K562 (cell line): ENCODE results near the gene CHIC2. TPM values are rescaled to one million over a fixed set of nuclear protein-coding genes. Genes with fewer than 3 reads are reported as not detected.

ENCODE experiments used
- ATAC-seq: fragments of 200-7000 bp; cut with Tn5 transposase; 3 replicates; pipeline ENCODE4 v1.9.1; 2020; ENCODE audit warnings: moderate library complexity
- BruUV-seq: library from RNA; stranded (reverse); fragments of 400-500 nt; replicated peaks from 2 replicates; lab custom pipeline; 2021; lab: Mats Ljungman, UMichigan
- CTCF ChIA-PET: fragments of 300-600 bp; formaldehyde crosslinking; extraction: SDS; loops from one replicate; lab custom pipeline; 2021; ENCODE audit warnings: low intra/inter-chr PET ratio; lab: Yijun Ruan, JAX
- POLR2A ChIA-PET: fragments of 300-600, 350-650 bp; sonication (Branson Sonifier 250); formaldehyde crosslinking; extraction: SDS; loops from one replicate; lab custom pipeline; 2021; ENCODE audit warnings: antibody characterized with exemption, inconsistent platforms; lab: Yijun Ruan, JAX
- DNase-seq, 4 experiments: peaks; one replicate each; pipeline versions ENCODE4 v3.0.0 to v3.0.0-alpha.2; 2011 to 2018; ENCODE audit warnings: low spot score in 3 of 4, mixed read lengths in 3 of 4; ENCODE audit errors: extremely low read depth in 1 of 4
- FAIRE-seq: peaks from 2 replicates; lab custom pipeline; 2011; peaks lifted over from hg19 to GRCh38; lab: Jason Lieb, UNC
- H2AFZ ChIP-seq: 2 replicates; pipeline ENCODE4 v1.6.0; 2011; ENCODE audit warnings: low read depth, low read length, control low read depth, inconsistent platforms
- H3K27ac ChIP-seq: fragments of 200-600 bp; 3 replicates; pipeline ENCODE4 v1.8.0; 2011; ENCODE audit warnings: low read depth, mild to moderate bottlenecking, control low read depth, inconsistent platforms, low read length, moderate library complexity, mixed read lengths; ENCODE audit errors: extremely low read depth
- H3K27me3 ChIP-seq, 2 experiments: fragments of 300-600 bp in 1 of 2; 2 replicates in 1 of 2; 3 replicates in 1 of 2; pipeline versions ENCODE4 v1.6.0 to v1.8.0; 2011; ENCODE audit warnings: inconsistent platforms in 2 of 2, low read length in 2 of 2, mild to moderate bottlenecking in 1 of 2, mixed read lengths in 1 of 2, moderate library complexity in 1 of 2; ENCODE audit not compliant: control insufficient read depth in 2 of 2, insufficient read depth in 2 of 2
- H3K36me3 ChIP-seq: fragments of 300-600 bp; 3 replicates; pipeline ENCODE4 v1.8.0; 2011; ENCODE audit warnings: mild to moderate bottlenecking, low read length, inconsistent platforms; ENCODE audit not compliant: control insufficient read depth, insufficient read depth
- H3K4me1 ChIP-seq, 2 experiments: fragments of 200-600 bp in 1 of 2; replicated peaks in 1 of 2; 2 replicates in 1 of 2; 3 replicates in 1 of 2; pipeline versions ENCODE4 v1.5.1 to v1.8.0; 2011; ENCODE audit warnings: inconsistent platforms in 2 of 2, low read length in 2 of 2, mild to moderate bottlenecking in 1 of 2, mixed read lengths in 1 of 2, moderate library complexity in 1 of 2; ENCODE audit not compliant: control insufficient read depth in 2 of 2, insufficient read depth in 2 of 2
- H3K4me2 ChIP-seq: 2 replicates; pipeline ENCODE4 v1.6.1; 2011; ENCODE audit warnings: low read length, control low read depth, inconsistent platforms, mixed read lengths; ENCODE audit not compliant: insufficient read depth
- H3K4me3 ChIP-seq: fragments of 200-600 bp; sonication (generic), shearing (Covaris generic); 2 replicates; pipeline ENCODE4 v1.5.1; 2016; ENCODE audit warnings: control low read depth, inconsistent platforms
- H3K79me2 ChIP-seq: fragments of 200-600 bp; 3 replicates; pipeline ENCODE4 v1.8.0; 2011; ENCODE audit warnings: low read length, inconsistent platforms; ENCODE audit not compliant: control insufficient read depth, insufficient read depth
- H3K9ac ChIP-seq, 2 experiments: 2 replicates each; pipeline versions ENCODE4 v1.6.0 to v1.6.1; 2011; ENCODE audit warnings: low read depth in 2 of 2, low read length in 2 of 2, control low read depth in 1 of 2, inconsistent platforms in 1 of 2, mild to moderate bottlenecking in 1 of 2, mixed read lengths in 1 of 2; ENCODE audit not compliant: insufficient read depth in 1 of 2
- H3K9me1 ChIP-seq: one replicate; pipeline ENCODE4 v1.6.0; 2011; ENCODE audit warnings: inconsistent platforms, mild to moderate bottlenecking, low read length, moderate library complexity; ENCODE audit not compliant: control insufficient read depth, insufficient read depth
- H3K9me3 ChIP-seq: replicated peaks from 2 replicates; pipeline ENCODE4 v1.5.1; 2011; ENCODE audit warnings: low read depth, low read length, inconsistent platforms; ENCODE audit not compliant: control insufficient read depth, insufficient read depth
- H4K20me1 ChIP-seq: replicated peaks from 2 replicates; pipeline ENCODE4 v1.6.1; 2011; ENCODE audit warnings: low read length, inconsistent platforms, mixed read lengths; ENCODE audit not compliant: control insufficient read depth, insufficient read depth
- FOXK1 ChIP-seq: sonication (generic); formaldehyde crosslinking; IDR thresholded peaks from 2 replicates; pipeline ENCODE4 v1.8.0; 2022; ENCODE audit warnings: missing genetic modification reagents, mild to moderate bottlenecking, borderline replicate concordance
- ZNF316 ChIP-seq: fragments of 450-650 bp; IDR thresholded peaks from 2 replicates; pipeline ENCODE4 v1.6.1; 2016
- WGBS: fragments of 100-300 bp; shearing (Covaris generic); methylation state at CpG from one replicate; pipeline ENCODE4 v1.1.6; 2016; ENCODE audit warnings: low coverage, mixed read lengths; ENCODE audit not compliant: insufficient coverage; ENCODE audit errors: missing lambda C conversion rate; 5-methylcytosine and 5-hydroxymethylcytosine counted together
- in situ Hi-C: fragments of 300-500 bp; cut with MboI; formaldehyde crosslinking; loops from 4 replicates; pipeline ENCODE4 v1.15.0; 2018; ENCODE audit warnings: inconsistent platforms, mixed read lengths
- intact Hi-C: fragments of 100-400 bp; cut with micrococcal nuclease; formaldehyde crosslinking; loops from 2 replicates; pipeline ENCODE4 v1.14.2; 2022
- polyA plus RNA-seq, 8 experiments: library from polyadenylated mRNA; depleted of rRNA in 4 of 8; stranded (reverse) in 5 of 8; unstranded in 3 of 8; fragments of >200 nt; fragmentation: Nextera tagmentation in 2 of 8; fragmentation: Illumina TruSeq in 1 of 8; extraction: Ambion mirVana in 2 of 8; extraction: Trizol in 1 of 8; gene quantifications; 2 replicates each; pipeline versions ENCODE4 v1.2.1 to v1.2.3, GENCODE V29; 2011 to 2014; ENCODE audit warnings: inconsistent platforms in 1 of 8, missing spikeins in 1 of 8
- total RNA-seq, 7 experiments: library from RNA; depleted of rRNA in 6 of 7; stranded (reverse); fragments of >200 nt in 6 of 7; fragmentation: Illumina TruSeq in 2 of 7; extraction: Trizol in 2 of 7; gene quantifications; 2 replicates each; pipeline versions ENCODE4 v1.2.1 to v1.2.3, GENCODE V29; 2011 to 2021; ENCODE audit warnings: low replicate concordance in 1 of 7
- TF ChIP-seq, protein P1 (sequence below): conservative IDR thresholded peaks from 2 replicates; pipeline ENCODE4 v1.6.1; 2011; ENCODE audit warnings: low read depth, mild to moderate bottlenecking, low read length; ENCODE audit not compliant: control insufficient read depth
- TF ChIP-seq, protein P2 (sequence below): fragments of 450-650 bp; IDR thresholded peaks from 2 replicates; pipeline ENCODE4 v1.6.1; 2014; ENCODE audit warnings: low read depth, mild to moderate bottlenecking, moderate library complexity, borderline replicate concordance

Gene CHIC2
- total and polyA plus RNA-seq, 9 of the 15 experiments (the other 6 are each of a cell fraction or from before 2014, with no cell fraction given): 0.89 to 25.1 (median 12.1) TPM

DNA sequence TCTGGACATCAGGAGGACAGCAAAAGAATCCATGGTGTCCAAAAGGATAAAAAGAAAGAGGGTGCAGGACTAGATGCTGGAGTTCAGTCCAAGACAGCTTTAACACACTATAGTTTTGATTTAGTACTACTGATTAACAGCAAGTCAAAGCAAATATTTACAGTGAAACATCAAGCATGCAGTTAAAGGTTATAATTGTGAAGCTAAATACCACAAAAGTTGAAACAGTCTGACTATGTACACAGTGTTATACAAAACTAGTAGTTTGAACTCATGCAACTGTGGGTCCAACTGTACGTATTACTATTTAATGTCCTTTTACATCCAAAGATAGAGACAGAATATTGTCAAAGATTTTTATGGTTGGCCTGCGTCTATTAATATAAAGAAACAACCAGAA, 57.6 kb downstream of the CHIC2 start:
- H3K27ac ChIP-seq: no peak overlapping the region
- no peak overlapping the region for H3K4me3 ChIP-seq
- ChIA-PET CTCF (no interaction called here), POLR2A (no interaction called here)
- H3K36me3 ChIP-seq: no peaks in the 10 kb centered on the region
- in situ Hi-C loops (no loop called here), intact Hi-C loops (no loop called here)
- no peak for DNase-seq
- WGBS: 85% methylated on average over 2 of the region's 2 CpGs
- H3K9ac ChIP-seq: no peak overlapping the region
- TF ChIP-seq, protein P1, sequence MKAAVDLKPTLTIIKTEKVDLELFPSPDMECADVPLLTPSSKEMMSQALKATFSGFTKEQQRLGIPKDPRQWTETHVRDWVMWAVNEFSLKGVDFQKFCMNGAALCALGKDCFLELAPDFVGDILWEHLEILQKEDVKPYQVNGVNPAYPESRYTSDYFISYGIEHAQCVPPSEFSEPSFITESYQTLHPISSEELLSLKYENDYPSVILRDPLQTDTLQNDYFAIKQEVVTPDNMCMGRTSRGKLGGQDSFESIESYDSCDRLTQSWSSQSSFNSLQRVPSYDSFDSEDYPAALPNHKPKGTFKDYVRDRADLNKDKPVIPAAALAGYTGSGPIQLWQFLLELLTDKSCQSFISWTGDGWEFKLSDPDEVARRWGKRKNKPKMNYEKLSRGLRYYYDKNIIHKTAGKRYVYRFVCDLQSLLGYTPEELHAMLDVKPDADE: no peak
- TF ChIP-seq, protein P2, sequence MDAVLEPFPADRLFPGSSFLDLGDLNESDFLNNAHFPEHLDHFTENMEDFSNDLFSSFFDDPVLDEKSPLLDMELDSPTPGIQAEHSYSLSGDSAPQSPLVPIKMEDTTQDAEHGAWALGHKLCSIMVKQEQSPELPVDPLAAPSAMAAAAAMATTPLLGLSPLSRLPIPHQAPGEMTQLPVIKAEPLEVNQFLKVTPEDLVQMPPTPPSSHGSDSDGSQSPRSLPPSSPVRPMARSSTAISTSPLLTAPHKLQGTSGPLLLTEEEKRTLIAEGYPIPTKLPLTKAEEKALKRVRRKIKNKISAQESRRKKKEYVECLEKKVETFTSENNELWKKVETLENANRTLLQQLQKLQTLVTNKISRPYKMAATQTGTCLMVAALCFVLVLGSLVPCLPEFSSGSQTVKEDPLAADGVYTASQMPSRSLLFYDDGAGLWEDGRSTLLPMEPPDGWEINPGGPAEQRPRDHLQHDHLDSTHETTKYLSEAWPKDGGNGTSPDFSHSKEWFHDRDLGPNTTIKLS: no peak
- H3K4me1 ChIP-seq: no peaks in the 10 kb centered on the region
- no peak for ATAC-seq
- no peaks in the 10 kb centered on the region for H3K9me3 ChIP-seq
- no peaks in the 10 kb centered on the region for H3K9me1 ChIP-seq
- no peak for FAIRE-seq
- no peak overlapping the region for H3K4me2 ChIP-seq
- BruUV-seq: no TSS peak
- H4K20me1 ChIP-seq: no peaks in the 10 kb centered on the region
- no peaks in the 10 kb centered on the region for H3K79me2 ChIP-seq
- H3K27me3 ChIP-seq: no peaks in the 10 kb centered on the region
- no peak overlapping the region for H2AFZ ChIP-seq

DNA sequence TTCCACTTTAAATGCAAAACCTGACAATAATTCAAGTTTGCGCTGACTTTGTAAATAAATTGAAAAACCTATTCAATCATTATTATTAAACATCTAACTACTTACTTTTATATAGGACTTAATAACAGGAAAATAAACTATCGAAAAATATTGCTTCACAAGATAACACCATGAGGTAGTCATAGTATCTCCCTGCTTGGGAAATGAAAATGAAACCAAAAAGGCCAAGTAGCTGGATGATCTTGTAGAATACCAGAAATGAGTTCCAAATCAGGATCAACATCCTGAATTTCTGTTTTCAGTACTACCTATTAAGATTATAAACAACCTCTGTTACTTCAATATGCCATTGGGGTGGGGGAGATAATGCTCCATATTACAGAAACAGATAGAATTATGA, 58.9 kb downstream of the CHIC2 start:
- Histone ChIP-seq H3K36me3 (no peaks in the 10 kb centered on the region), H3K4me1 (no peaks in the 10 kb centered on the region), H3K27me3 (no peaks in the 10 kb centered on the region), H3K9ac (no peak overlapping the region), H3K27ac (no peak overlapping the region), H3K79me2 (no peaks in the 10 kb centered on the region), H4K20me1 (no peaks in the 10 kb centered on the region), H3K4me2 (no peak overlapping the region), H3K4me3 (no peak overlapping the region), H3K9me1 (no peaks in the 10 kb centered on the region), H3K9me3 (no peaks in the 10 kb centered on the region), H2AFZ (no peak overlapping the region)
- in situ Hi-C loops (no loop called here), intact Hi-C loops (no loop called here)
- no TSS peak for BruUV-seq
- POLR2A ChIA-PET: no interaction called here
- ATAC-seq (no peak), FAIRE-seq (no peak), DNase-seq (no peak)
- CTCF ChIA-PET: no interaction called here
- 54% methylated on average over 2 of the region's 2 CpGs for WGBS
- TF ChIP-seq FOXK1 (CRISPR knock-in tag) (no peak), ZNF316 (peak; percentile 31; the same call in 1 of the 2 replicates)
